Ishikawa (cell line): ENCODE data around the gene SMYD3.

Experiments
- CEBPB ChIP-seq: IDR thresholded peaks from 2 replicates; pipeline ENCODE4 v1.6.1; 2012
- EP300 ChIP-seq: IDR thresholded peaks from 2 replicates; pipeline ENCODE4 v1.6.1; 2012; ENCODE audit warnings: borderline replicate concordance
- FOXM1 ChIP-seq: IDR thresholded peaks from 2 replicates; pipeline ENCODE4 v1.6.1; 2012; ENCODE audit warnings: low read depth, borderline replicate concordance
- TEAD4 ChIP-seq: IDR thresholded peaks from 2 replicates; pipeline ENCODE4 v1.6.1; 2012
- YY1 ChIP-seq: IDR thresholded peaks from 2 replicates; pipeline ENCODE4 v1.6.1; 2012; ENCODE audit warnings: low read depth

GRCh38 chr1:245856944-245857531, 650.0 kb downstream of the SMYD3 start:
- no peak for TF ChIP-seq YY1
- no peak for TF ChIP-seq EP300
- TF ChIP-seq FOXM1 = no peak
- no peak for TF ChIP-seq TEAD4
- no peak for TF ChIP-seq CEBPB
